Keratinocyte (primary cell): ENCODE data around the gene CRBN. TPM values are rescaled to one million over a fixed set of nuclear protein-coding genes. Genes with fewer than 3 reads are reported as not detected.

ENCODE experiments used
- DNase-seq: peaks from one replicate; pipeline ENCODE4 v3.0.0-alpha.2; 2011; ENCODE audit warnings: low read depth, missing footprints, low spot score
- FAIRE-seq: peaks from 2 replicates; lab custom pipeline; 2011; peaks lifted over from hg19 to GRCh38; lab: Jason Lieb, UNC
- H2AFZ ChIP-seq: 2 replicates; pipeline ENCODE4 v1.6.0; 2012; ENCODE audit warnings: low read length, control low read depth, inconsistent platforms; ENCODE audit not compliant: control insufficient read depth
- H3K27ac ChIP-seq: 2 replicates; pipeline ENCODE4 v1.5.1; 2011; ENCODE audit warnings: low read length; ENCODE audit not compliant: control insufficient read depth, insufficient read depth
- H3K27me3 ChIP-seq: 3 replicates; pipeline ENCODE4 v1.6.0; 2011; ENCODE audit warnings: low read length; ENCODE audit not compliant: control insufficient read depth, insufficient read depth; ENCODE audit errors: extremely low read depth
- H3K36me3 ChIP-seq, 2 experiments: 2 replicates in 1 of 2; 3 replicates in 1 of 2; pipeline ENCODE4 v1.5.1; 2011; ENCODE audit warnings: low read length in 2 of 2, mild to moderate bottlenecking in 1 of 2; ENCODE audit not compliant: control insufficient read depth in 2 of 2, insufficient read depth in 2 of 2; ENCODE audit errors: extremely low read depth in 1 of 2
- H3K4me1 ChIP-seq: 3 replicates; pipeline ENCODE4 v1.5.1; 2011; ENCODE audit warnings: low read length; ENCODE audit not compliant: control insufficient read depth, insufficient read depth; ENCODE audit errors: extremely low read depth
- H3K4me2 ChIP-seq: 3 replicates; pipeline ENCODE4 v1.6.0; 2011; ENCODE audit warnings: low read depth, low read length; ENCODE audit not compliant: control insufficient read depth, insufficient read depth; ENCODE audit errors: extremely low read depth
- H3K4me3 ChIP-seq, 3 experiments: fragments of 200-600 bp in 1 of 3; sonication (generic) in 1 of 3; 2 replicates in 2 of 3; 3 replicates in 1 of 3; pipeline ENCODE4 v1.5.1; 2011 to 2016; ENCODE audit warnings: low read length in 3 of 3, mild to moderate bottlenecking in 3 of 3, control low read depth in 2 of 3, inconsistent platforms in 1 of 3, low read depth in 1 of 3, mixed read lengths in 1 of 3, mixed run types in 1 of 3, moderate library complexity in 1 of 3; ENCODE audit not compliant: control insufficient read depth in 2 of 3, insufficient read depth in 2 of 3; ENCODE audit errors: extremely low read depth in 1 of 3
- H3K79me2 ChIP-seq: 2 replicates; pipeline ENCODE4 v1.6.0; 2012; ENCODE audit warnings: low read length; ENCODE audit not compliant: control insufficient read depth, insufficient read depth
- H3K9ac ChIP-seq: 3 replicates; pipeline ENCODE4 v1.6.0; 2011; ENCODE audit warnings: low read length; ENCODE audit not compliant: control insufficient read depth, insufficient read depth; ENCODE audit errors: extremely low read depth
- H3K9me1 ChIP-seq: 3 replicates; pipeline ENCODE4 v1.6.0; 2011; ENCODE audit warnings: low read length; ENCODE audit not compliant: control insufficient read depth, insufficient read depth; ENCODE audit errors: extremely low read depth
- H3K9me3 ChIP-seq: 2 replicates; pipeline ENCODE4 v1.5.1; 2012; ENCODE audit warnings: low read depth, low read length; ENCODE audit not compliant: control insufficient read depth
- H4K20me1 ChIP-seq: 3 replicates; pipeline ENCODE4 v1.6.0; 2011; ENCODE audit warnings: low read length; ENCODE audit not compliant: control insufficient read depth, insufficient read depth; ENCODE audit errors: extremely low read depth
- CTCF ChIP-seq, 3 experiments: IDR thresholded peaks in 1 of 3; conservative IDR thresholded peaks in 1 of 3; optimal IDR thresholded peaks in 1 of 3; 2 replicates in 2 of 3; 3 replicates in 1 of 3; pipeline versions ENCODE3 to v1.5.1; 2011; ENCODE audit warnings: low read length in 3 of 3, mild to moderate bottlenecking in 3 of 3, moderate library complexity in 2 of 3, control low read depth in 1 of 3, inconsistent platforms in 1 of 3; ENCODE audit not compliant: insufficient read depth in 2 of 3; ENCODE audit errors: extremely low read depth in 1 of 3
- EZH2 ChIP-seq: IDR thresholded peaks from one replicate; pipeline ENCODE4 v1.6.1; 2012; ENCODE audit warnings: inconsistent platforms, mild to moderate bottlenecking, low read length, moderate library complexity
- dilution Hi-C: fragments of 300-500 bp; cut with MboI; formaldehyde crosslinking; loops from one replicate; pipeline ENCODE4 v1.7.0; 2020; ENCODE audit warnings: low sequenced_read_pairs; ENCODE audit not compliant: extremely low pct_ligation_motif_present
- polyA plus RNA-seq, 5 experiments: library from polyadenylated mRNA; depleted of rRNA in 3 of 5; stranded (reverse) in 3 of 5; stranded (forward) in 1 of 5; unstranded in 1 of 5; fragments of >200 nt; gene quantifications; 1 replicate in 1 of 5; 2 replicates in 3 of 5; 3 replicates in 1 of 5; pipeline versions ENCODE4 v1.2.1 to v1.2.3, GENCODE V29; 2011 to 2012; ENCODE audit warnings: missing spikeins in 2 of 5, low read depth in 1 of 5, low replicate concordance in 1 of 5

Gene CRBN
- polyA plus RNA-seq, 1 donor (not counting 4 experiments of a cell fraction or from before 2014, with no cell fraction given) = 37.7 TPM

GRCh38 chr3:3178498-3179328, 778 bp downstream of the CRBN start:
- peak overlapping the region; percentile 94 for H2AFZ ChIP-seq
- peak overlapping the region; percentile 90 to 93 (median 90) for H3K4me3 ChIP-seq
- no peak for DNase-seq
- H3K9ac ChIP-seq = peak overlapping the region; percentile 86
- no peak for FAIRE-seq
- H3K4me1 ChIP-seq = peaks cover 13% of the 10 kb centered on the region
- TF ChIP-seq CTCF (optimal IDR thresholded peaks at IDR 0.05 in 1 of 3, IDR thresholded peaks at IDR 0.05 in 1 of 3, conservative IDR thresholded peaks at IDR 0.05 in 1 of 3; ENCODE audit: extremely low read depth in 1 of 3, insufficient read depth in 2 of 3, low read length in 3 of 3) = no peak
- no peak for TF ChIP-seq EZH2
- dilution Hi-C loops = no loop called here
- H3K27ac ChIP-seq = peak overlapping the region; percentile 61
- peak overlapping the region; percentile 91 for H3K4me2 ChIP-seq
- no peaks in the 10 kb centered on the region for H3K9me1 ChIP-seq
- H3K9me3 ChIP-seq = no peaks in the 10 kb centered on the region
- peaks cover 2 to 4% of the 10 kb centered on the region in 2 experiments for H3K36me3 ChIP-seq
- H4K20me1 ChIP-seq = no peaks in the 10 kb centered on the region
- peaks cover 38% of the 10 kb centered on the region for H3K79me2 ChIP-seq
- H3K27me3 ChIP-seq = no peaks in the 10 kb centered on the region

GRCh38 chr3:3177861-3178497, 1.5 kb downstream of the CRBN start:
- Histone ChIP-seq H3K27ac (peak overlapping the region; percentile 10), H3K9me3 (no peaks in the 10 kb centered on the region), H3K9me1 (no peaks in the 10 kb centered on the region), H4K20me1 (no peaks in the 10 kb centered on the region), H3K9ac (peak overlapping the region; percentile 86), H3K27me3 (no peaks in the 10 kb centered on the region), H2AFZ (no peak overlapping the region), H3K4me3 (peak overlapping the region; percentile 90 to 93 (median 90)), H3K4me2 (peak overlapping the region; percentile 91), H3K36me3 (peaks cover 4 to 5% of the 10 kb centered on the region in 2 experiments), H3K79me2 (peaks cover 38% of the 10 kb centered on the region), H3K4me1 (peaks cover 13% of the 10 kb centered on the region)
- DNase-seq = no peak
- dilution Hi-C loops = no loop called here
- no peak for TF ChIP-seq EZH2
- TF ChIP-seq CTCF (optimal IDR thresholded peaks at IDR 0.05 in 1 of 3, IDR thresholded peaks at IDR 0.05 in 1 of 3, conservative IDR thresholded peaks at IDR 0.05 in 1 of 3; ENCODE audit: extremely low read depth in 1 of 3, insufficient read depth in 2 of 3, low read length in 3 of 3) = no peak
- FAIRE-seq = peak; percentile 46
